Globus pallidus (tissue), 1 donor: ENCODE measurements around the gene FURIN.
"Not testable (repeated sequence)": the region's sequence is repeated elsewhere in the genome, so short reads cannot be mapped to it uniquely, and the experiment has no call there.

ENCODE experiments used
- DNase-seq: peaks from one replicate; pipeline ENCODE4 v3.0.0-alpha.2; 2015; ENCODE audit warnings: low spot score

FURIN gene

GRCh38 chr15:90868261-90868689 lies at the start of gene FURIN:
Gene FURIN, plus strand, starts transcription at chr15:90868588. Its CDS starts 7,153 bp downstream, at chr15:90875741.
- DNase-seq = no peak

- DNase-seq = no peak
Observed at GRCh38 chr15:90819390-90819789, 49.0 kb upstream of the FURIN start.

GRCh38 chr15:90819850-90820249 lies 48.5 kb upstream of the FURIN start:
- DNase-seq = no peak

GRCh38 chr15:90820481-90820880 lies 47.9 kb upstream of the FURIN start:
- no peak for DNase-seq

- DNase-seq = no peak
Observed at GRCh38 chr15:90822204-90822955, 46.0 kb upstream of the FURIN start.

- no peak for DNase-seq
Observed at GRCh38 chr15:90823455-90823974, 44.9 kb upstream of the FURIN start.

GRCh38 chr15:90825115-90825899 lies 43.1 kb upstream of the FURIN start:
- not testable (repeated sequence) for DNase-seq

GRCh38 chr15:90826206-90826885 lies 42.0 kb upstream of the FURIN start:
- not testable (repeated sequence) for DNase-seq

- DNase-seq = no peak
Observed at GRCh38 chr15:90826886-90827435, 41.4 kb upstream of the FURIN start.

- no peak for DNase-seq
Observed at GRCh38 chr15:90828111-90828510, 40.3 kb upstream of the FURIN start.

- no peak for DNase-seq
Observed at GRCh38 chr15:90829126-90829525, 39.3 kb upstream of the FURIN start.

- no peak for DNase-seq
Observed at GRCh38 chr15:90829942-90830440, 38.4 kb upstream of the FURIN start.

- DNase-seq = no peak
Observed at GRCh38 chr15:90834626-90835025, 33.8 kb upstream of the FURIN start.

- no peak for DNase-seq
Observed at GRCh38 chr15:90836296-90836871, 32.0 kb upstream of the FURIN start.

GRCh38 chr15:90837094-90837493 lies 31.3 kb upstream of the FURIN start:
- DNase-seq = no peak

- DNase-seq = no peak
Observed at GRCh38 chr15:90838139-90838538, 30.2 kb upstream of the FURIN start.

- no peak for DNase-seq
Observed at GRCh38 chr15:90838544-90838943, 29.8 kb upstream of the FURIN start.

GRCh38 chr15:90839187-90840071 lies 29.0 kb upstream of the FURIN start:
- DNase-seq = peak; percentile 37

- no peak for DNase-seq
Observed at GRCh38 chr15:90840157-90840855, 28.1 kb upstream of the FURIN start.

GRCh38 chr15:90840954-90841353 lies 27.4 kb upstream of the FURIN start:
- no peak for DNase-seq
